Epithelial cell of proximal tubule (primary cell): ENCODE measurements around the gene NR2F2. TPM values are rescaled to one million over a fixed set of nuclear protein-coding genes. Genes with fewer than 3 reads are reported as not detected.

Experiments
- DNase-seq: peaks from one replicate; pipeline ENCODE4 v3.0.0-alpha.2; 2011; ENCODE audit warnings: low read depth
- H3K4me3 ChIP-seq: 2 replicates; pipeline ENCODE4 v1.5.1; 2011; ENCODE audit warnings: low read depth, mild to moderate bottlenecking, low read length
- CTCF ChIP-seq: conservative IDR thresholded peaks from 2 replicates; pipeline ENCODE4 v1.5.1; 2012; ENCODE audit warnings: low read depth, mild to moderate bottlenecking, low read length
- total RNA-seq: library from RNA; depleted of rRNA; stranded (reverse); fragments of >200 nt; gene quantifications from 2 replicates; pipeline ENCODE4 v1.2.3, GENCODE V29; 2015

The NR2F2 gene
- total RNA-seq, 1 donor from 2014 or later: 17.6 TPM

GRCh38 chr15:96332637-96333121, 2.2 kb downstream of the NR2F2 start:
- no peak for TF ChIP-seq CTCF
- no peak for DNase-seq
- H3K4me3 ChIP-seq: peak overlapping the region; percentile 83

GRCh38 chr15:96333131-96334016, 2.9 kb downstream of the NR2F2 start:
- TF ChIP-seq CTCF: no peak
- DNase-seq: no peak
- peak overlapping the region; percentile 83 for H3K4me3 ChIP-seq

- TF ChIP-seq CTCF: no peak
- no peak for DNase-seq
- peak overlapping the region; percentile 83 for H3K4me3 ChIP-seq
Measured at GRCh38 chr15:96334017-96334704, 3.7 kb downstream of the NR2F2 start.

- DNase-seq: no peak
- no peak for TF ChIP-seq CTCF
- peak overlapping the region; percentile 83 for H3K4me3 ChIP-seq
Measured at GRCh38 chr15:96334705-96335410, 4.4 kb downstream of the NR2F2 start.

GRCh38 chr15:96335411-96336024, 5.0 kb downstream of the NR2F2 start:
- no peak for TF ChIP-seq CTCF
- no peak for DNase-seq
- H3K4me3 ChIP-seq: peak overlapping the region; percentile 83

GRCh38 chr15:96336108-96336595, 5.7 kb downstream of the NR2F2 start:
- no peak for DNase-seq
- H3K4me3 ChIP-seq: peak overlapping the region; percentile 83
- TF ChIP-seq CTCF: no peak
